ENCODE results near the gene SMIM21.

SMIM21 gene

DNA sequence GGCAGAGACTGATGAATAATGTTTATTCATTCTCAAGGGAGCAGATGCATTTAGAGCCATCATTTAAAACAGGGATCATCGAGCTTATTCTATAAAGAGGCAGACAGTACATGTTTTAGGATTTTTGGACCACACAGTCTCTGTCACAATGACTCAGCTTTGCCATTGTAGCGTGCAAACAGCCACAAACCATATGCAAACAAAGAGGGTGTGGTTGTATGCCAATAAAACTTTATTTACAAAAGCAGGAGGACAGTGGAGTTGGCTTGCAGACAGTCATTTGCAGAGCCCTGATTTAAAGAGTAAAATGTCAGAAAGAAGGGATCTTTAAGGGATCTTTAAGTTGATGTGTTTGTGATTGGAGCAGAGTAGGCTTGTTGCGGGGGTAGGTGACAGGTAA, 51.5 kb downstream of the SMIM21 start:
- Histone ChIP-seq H2AFZ (ENCODE audit: low read depth) (no peak overlapping the region), H3K79me2 (ENCODE audit: insufficient read depth, low read depth) (no peaks in the 10 kb centered on the region), H3K36me3 (ENCODE audit: insufficient read depth) (no peaks in the 10 kb centered on the region), H3K4me2 (no peak overlapping the region), H3K27ac (no peak overlapping the region), H3K4me1 (ENCODE audit: low read depth, poor library complexity, severe bottlenecking) (no peaks in the 10 kb centered on the region), H3K9ac (no peak overlapping the region), H3K4me3 (IDR thresholded peaks at IDR 0.05; ENCODE audit: insufficient read depth, low read depth, low read length) (no peak overlapping the region), H4K20me1 (ENCODE audit: insufficient read depth) (no peaks in the 10 kb centered on the region), H3K27me3 (ENCODE audit: insufficient read depth, low read depth) (no peaks in the 10 kb centered on the region)
- TF ChIP-seq, protein P1, sequence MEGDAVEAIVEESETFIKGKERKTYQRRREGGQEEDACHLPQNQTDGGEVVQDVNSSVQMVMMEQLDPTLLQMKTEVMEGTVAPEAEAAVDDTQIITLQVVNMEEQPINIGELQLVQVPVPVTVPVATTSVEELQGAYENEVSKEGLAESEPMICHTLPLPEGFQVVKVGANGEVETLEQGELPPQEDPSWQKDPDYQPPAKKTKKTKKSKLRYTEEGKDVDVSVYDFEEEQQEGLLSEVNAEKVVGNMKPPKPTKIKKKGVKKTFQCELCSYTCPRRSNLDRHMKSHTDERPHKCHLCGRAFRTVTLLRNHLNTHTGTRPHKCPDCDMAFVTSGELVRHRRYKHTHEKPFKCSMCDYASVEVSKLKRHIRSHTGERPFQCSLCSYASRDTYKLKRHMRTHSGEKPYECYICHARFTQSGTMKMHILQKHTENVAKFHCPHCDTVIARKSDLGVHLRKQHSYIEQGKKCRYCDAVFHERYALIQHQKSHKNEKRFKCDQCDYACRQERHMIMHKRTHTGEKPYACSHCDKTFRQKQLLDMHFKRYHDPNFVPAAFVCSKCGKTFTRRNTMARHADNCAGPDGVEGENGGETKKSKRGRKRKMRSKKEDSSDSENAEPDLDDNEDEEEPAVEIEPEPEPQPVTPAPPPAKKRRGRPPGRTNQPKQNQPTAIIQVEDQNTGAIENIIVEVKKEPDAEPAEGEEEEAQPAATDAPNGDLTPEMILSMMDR (conservative IDR thresholded peaks at IDR 0.05; ENCODE audit: low read depth, low read length): no peak

DNA sequence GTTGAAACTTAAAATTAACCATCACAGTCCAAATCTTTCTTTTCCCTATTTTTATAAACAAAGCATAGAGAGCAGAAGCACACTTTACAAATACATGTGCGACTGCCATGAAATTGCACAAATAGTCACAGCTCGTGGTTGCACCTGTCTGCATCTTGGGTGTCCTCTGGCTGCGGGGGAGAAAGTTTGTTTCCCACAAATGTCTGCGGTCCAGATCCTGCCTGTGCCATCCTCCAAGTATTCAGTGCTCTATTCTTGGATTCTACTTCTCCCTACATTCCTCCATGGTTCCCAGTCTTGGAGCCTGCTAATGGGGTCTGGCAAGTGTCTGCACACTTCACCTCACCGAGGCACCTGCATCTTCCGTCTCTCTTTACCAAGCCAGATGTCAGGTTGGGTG, 52.2 kb downstream of the SMIM21 start:
- H2AFZ ChIP-seq (ENCODE audit: low read depth): no peak overlapping the region
- H3K4me2 ChIP-seq: no peak overlapping the region
- no peaks in the 10 kb centered on the region for H3K79me2 ChIP-seq (ENCODE audit: insufficient read depth, low read depth)
- H4K20me1 ChIP-seq (ENCODE audit: insufficient read depth): no peaks in the 10 kb centered on the region
- H3K36me3 ChIP-seq (ENCODE audit: insufficient read depth): no peaks in the 10 kb centered on the region
- TF ChIP-seq, protein P1 (conservative IDR thresholded peaks at IDR 0.05; ENCODE audit: low read depth, low read length): no peak
- H3K4me3 ChIP-seq (IDR thresholded peaks at IDR 0.05; ENCODE audit: insufficient read depth, low read depth, low read length): no peak overlapping the region
- no peak overlapping the region for H3K27ac ChIP-seq
- H3K27me3 ChIP-seq (ENCODE audit: insufficient read depth, low read depth): no peaks in the 10 kb centered on the region
- H3K4me1 ChIP-seq (ENCODE audit: low read depth, poor library complexity, severe bottlenecking): no peaks in the 10 kb centered on the region
- H3K9ac ChIP-seq: no peak overlapping the region

DNA sequence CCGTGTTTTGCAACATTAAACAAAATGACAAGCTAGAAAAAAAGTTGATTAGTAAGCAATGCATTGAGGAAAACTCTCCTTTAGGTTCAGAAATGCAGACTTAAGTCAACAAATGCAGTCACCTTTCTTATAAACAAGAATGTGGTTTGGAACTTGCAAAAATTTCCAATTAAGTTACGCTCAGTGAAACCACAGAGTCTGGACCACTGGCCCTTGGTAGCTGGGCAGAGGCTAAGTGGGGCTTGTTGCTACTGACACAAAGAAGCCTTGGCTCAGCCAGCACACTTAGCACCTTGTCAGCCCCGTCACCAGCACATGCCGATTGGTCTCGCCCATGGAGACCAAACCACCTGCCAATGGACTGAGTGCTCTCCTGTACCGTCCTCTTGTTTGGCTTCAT, 53.0 kb downstream of the SMIM21 start:
- H3K27me3 ChIP-seq (ENCODE audit: insufficient read depth, low read depth): no peaks in the 10 kb centered on the region
- H3K27ac ChIP-seq: no peak overlapping the region
- no peaks in the 10 kb centered on the region for H3K36me3 ChIP-seq (ENCODE audit: insufficient read depth)
- H3K4me2 ChIP-seq: no peak overlapping the region
- H4K20me1 ChIP-seq (ENCODE audit: insufficient read depth): no peaks in the 10 kb centered on the region
- H3K9ac ChIP-seq: no peak overlapping the region
- no peaks in the 10 kb centered on the region for H3K79me2 ChIP-seq (ENCODE audit: insufficient read depth, low read depth)
- no peak overlapping the region for H3K4me3 ChIP-seq (IDR thresholded peaks at IDR 0.05; ENCODE audit: insufficient read depth, low read depth, low read length)
- no peak overlapping the region for H2AFZ ChIP-seq (ENCODE audit: low read depth)
- no peaks in the 10 kb centered on the region for H3K4me1 ChIP-seq (ENCODE audit: low read depth, poor library complexity, severe bottlenecking)
- TF ChIP-seq, protein P1 (conservative IDR thresholded peaks at IDR 0.05; ENCODE audit: low read depth, low read length): no peak

DNA sequence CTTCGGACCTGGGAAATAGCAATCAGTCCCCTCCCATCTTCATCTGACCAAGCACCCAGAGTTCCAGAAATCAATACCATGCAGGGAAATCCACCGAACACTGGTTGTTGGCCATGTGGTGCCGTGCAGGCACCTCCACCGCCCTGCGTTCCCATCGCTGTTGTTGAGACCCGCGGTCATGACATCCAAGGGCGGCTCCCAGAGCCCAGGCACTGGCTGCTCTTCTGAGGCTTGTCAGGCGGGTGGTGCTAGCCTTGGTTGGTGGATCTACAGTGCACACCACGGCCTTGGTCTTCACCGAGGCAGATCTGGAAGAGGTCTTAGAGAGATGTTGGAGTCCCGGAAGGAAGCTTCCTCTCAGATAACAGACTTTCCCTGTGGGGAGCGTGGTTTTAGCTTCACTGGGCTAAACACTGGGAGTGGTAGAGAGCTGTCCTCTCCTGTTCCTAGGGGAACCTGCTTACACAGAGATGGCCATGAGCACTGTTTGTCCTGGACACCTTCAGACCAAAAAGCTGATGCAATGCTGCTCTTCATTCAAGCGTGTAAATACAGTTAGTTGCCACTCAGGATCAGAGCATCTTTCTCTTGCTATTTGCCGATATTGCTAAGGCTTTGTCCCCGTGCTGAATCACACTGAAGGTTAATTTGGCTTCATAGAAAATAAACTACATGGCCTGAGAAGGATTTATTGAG, 58.3 kb downstream of the SMIM21 start:
- H3K4me2 ChIP-seq: no peak overlapping the region
- no peak overlapping the region for H3K27ac ChIP-seq
- H4K20me1 ChIP-seq (ENCODE audit: insufficient read depth): no peaks in the 10 kb centered on the region
- no peak overlapping the region for H3K9ac ChIP-seq
- TF ChIP-seq, protein P1 (conservative IDR thresholded peaks at IDR 0.05; ENCODE audit: low read depth, low read length): no peak
- no peak overlapping the region for H2AFZ ChIP-seq (ENCODE audit: low read depth)
- H3K4me1 ChIP-seq (ENCODE audit: low read depth, poor library complexity, severe bottlenecking): no peaks in the 10 kb centered on the region
- H3K4me3 ChIP-seq (IDR thresholded peaks at IDR 0.05; ENCODE audit: insufficient read depth, low read depth, low read length): no peak overlapping the region
- H3K27me3 ChIP-seq (ENCODE audit: insufficient read depth, low read depth): no peaks in the 10 kb centered on the region
- H3K36me3 ChIP-seq (ENCODE audit: insufficient read depth): no peaks in the 10 kb centered on the region
- no peaks in the 10 kb centered on the region for H3K79me2 ChIP-seq (ENCODE audit: insufficient read depth, low read depth)
